22Rv1 (cell line): ENCODE results near the gene BAX.

Experiments used
- ZFX ChIP-seq: fragments of 450-650 bp; IDR thresholded peaks from 2 replicates; pipeline ENCODE4 v1.6.1; 2017; ENCODE audit warnings: antibody characterized with exemption, borderline replicate concordance
- TF ChIP-seq, protein P1 (sequence below): fragments of 450-650 bp; IDR thresholded peaks from 2 replicates; pipeline ENCODE4 v1.5.1; 2017; ENCODE audit warnings: mild to moderate bottlenecking

DNA sequence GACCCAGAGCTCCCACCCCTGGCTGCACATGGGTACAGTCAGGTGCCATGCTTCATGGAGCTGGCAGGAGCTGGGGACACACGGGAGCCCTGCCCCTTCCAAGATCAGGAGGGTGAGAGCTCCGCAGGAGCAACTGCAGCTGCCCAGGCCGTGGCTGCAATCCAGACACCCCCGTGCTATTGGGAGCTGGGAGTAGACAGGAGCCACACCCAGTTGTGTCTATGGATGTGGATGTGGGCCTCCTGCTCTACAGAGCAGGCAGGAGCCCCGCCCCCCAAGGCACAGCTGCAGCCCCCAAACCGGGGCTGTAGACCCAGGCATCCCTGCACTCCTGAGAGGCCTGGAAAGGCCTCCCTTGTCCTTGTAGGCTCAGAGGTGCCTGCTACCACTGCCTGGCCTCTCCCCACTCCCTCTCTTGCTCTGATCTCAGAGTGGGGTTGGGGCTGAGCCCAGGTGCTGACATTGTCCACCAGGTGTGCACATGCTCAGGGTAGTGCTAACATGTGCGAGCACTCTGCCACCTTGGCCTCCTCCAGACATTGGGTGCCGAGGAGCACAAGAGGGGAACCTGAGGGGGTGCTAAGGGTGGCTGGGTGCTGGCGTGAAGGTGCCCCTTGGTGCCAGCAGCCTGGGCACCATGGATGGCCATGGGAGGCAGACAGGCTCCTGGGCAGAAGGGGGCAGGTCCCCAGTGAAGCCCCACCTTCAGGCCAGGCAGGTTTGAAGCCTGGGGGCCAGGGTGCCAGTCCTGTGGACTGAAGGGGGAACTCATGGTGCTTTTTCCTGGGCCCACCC, 8.0 kb upstream of the BAX start:
- TF ChIP-seq, protein P1, sequence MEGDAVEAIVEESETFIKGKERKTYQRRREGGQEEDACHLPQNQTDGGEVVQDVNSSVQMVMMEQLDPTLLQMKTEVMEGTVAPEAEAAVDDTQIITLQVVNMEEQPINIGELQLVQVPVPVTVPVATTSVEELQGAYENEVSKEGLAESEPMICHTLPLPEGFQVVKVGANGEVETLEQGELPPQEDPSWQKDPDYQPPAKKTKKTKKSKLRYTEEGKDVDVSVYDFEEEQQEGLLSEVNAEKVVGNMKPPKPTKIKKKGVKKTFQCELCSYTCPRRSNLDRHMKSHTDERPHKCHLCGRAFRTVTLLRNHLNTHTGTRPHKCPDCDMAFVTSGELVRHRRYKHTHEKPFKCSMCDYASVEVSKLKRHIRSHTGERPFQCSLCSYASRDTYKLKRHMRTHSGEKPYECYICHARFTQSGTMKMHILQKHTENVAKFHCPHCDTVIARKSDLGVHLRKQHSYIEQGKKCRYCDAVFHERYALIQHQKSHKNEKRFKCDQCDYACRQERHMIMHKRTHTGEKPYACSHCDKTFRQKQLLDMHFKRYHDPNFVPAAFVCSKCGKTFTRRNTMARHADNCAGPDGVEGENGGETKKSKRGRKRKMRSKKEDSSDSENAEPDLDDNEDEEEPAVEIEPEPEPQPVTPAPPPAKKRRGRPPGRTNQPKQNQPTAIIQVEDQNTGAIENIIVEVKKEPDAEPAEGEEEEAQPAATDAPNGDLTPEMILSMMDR = no peak
- no peak for TF ChIP-seq ZFX
